Measurements from ENCODE around the gene BLNK. TPM values are rescaled to one million over a fixed set of nuclear protein-coding genes. Genes with fewer than 3 reads are reported as not detected.

Gene BLNK
- total RNA-seq, 5 donors from 2014 or later (not counting 1 experiment from before 2014, with no cell fraction given), result 1.3 to 8.2 (median 1.7) TPM

GRCh38 chr10:96299383-96299782 is 28.0 kb upstream of the BLNK start:
- peak overlapping the region in 1 of 2 donors; percentile 27 for H3K4me3 ChIP-seq (ENCODE audit: control insufficient read depth in 1 of 2, extremely low read depth in 1 of 2, low read length in 1 of 2)

DNA sequence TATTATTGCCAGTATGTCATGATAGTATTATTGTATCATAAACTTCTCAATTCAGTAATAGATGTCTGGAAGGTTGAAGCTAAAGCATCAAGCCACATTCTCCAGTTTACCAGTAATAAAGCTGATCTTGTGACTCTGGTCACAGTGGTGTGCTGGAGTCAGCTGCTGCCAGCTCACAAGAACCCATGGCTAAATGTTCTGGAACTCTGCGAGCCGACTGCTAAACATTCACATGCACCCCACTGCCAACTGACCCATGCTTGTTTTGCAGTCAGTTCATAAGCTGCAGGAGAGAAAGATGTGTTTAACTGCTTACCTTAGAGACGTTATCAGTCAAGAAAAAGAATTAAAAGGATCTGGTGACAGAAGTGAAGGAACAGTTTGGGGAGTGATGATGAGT is 27.0 kb upstream of the BLNK start:
- Mint-ChIP-seq H3K9me3 (no peaks in the 10 kb centered on the region), H3K36me3 (no peaks in the 10 kb centered on the region), H3K27me3 (peaks cover 0 to 30% of the 10 kb centered on the region in 2 donors), H3K4me1 (peaks cover 51 to 71% (median 55%) of the 10 kb centered on the region in 3 donors), H3K27ac (peak overlapping the region; percentile 92 to 98), H3K4me3 (peak overlapping the region in 1 of 3 donors; percentile 62)
- ChIA-PET CTCF (interaction anchor here in 1 of 2 donors (1.1 kb wide), 1 partner anchor 41 kb away, joined by 4 read pairs; no protein-coding TSS in a partner anchor), POLR2A (no interaction called here)
- Histone ChIP-seq H3K4me1 (ENCODE audit: control insufficient read depth in 1 of 2, extremely low read depth in 1 of 2, insufficient read depth in 2 of 2, low read length in 2 of 2) (peaks cover 13 to 21% of the 10 kb centered on the region in 2 experiments), H3K27me3 (replicated peaks in 1 of 2; ENCODE audit: control insufficient read depth in 2 of 2, extremely low read depth in 1 of 2, insufficient read depth in 2 of 2, low read length in 1 of 2) (peaks cover 0 to 4% of the 10 kb centered on the region in 2 experiments), H3K9me3 (no peaks in the 10 kb centered on the region), H3K36me3 (ENCODE audit: control insufficient read depth in 2 of 2, extremely low read depth in 1 of 2, insufficient read depth in 1 of 2, low read length in 1 of 2) (no peaks in the 10 kb centered on the region), H3K27ac (ENCODE audit: low read length) (peak overlapping the region; percentile 55), H3K4me3 (ENCODE audit: control insufficient read depth in 1 of 2, extremely low read depth in 1 of 2, low read length in 1 of 2) (no peak overlapping the region)
- WGBS (ENCODE audit: insufficient coverage), result 80% methylated on average over 3 of the region's 3 CpGs
- ATAC-seq (replicated peaks in 1 of 4), result no peak
- DNase-seq, result no peak

More at GRCh38 chr10:96299383-96299782, 28.0 kb upstream of the BLNK start:
- DNase-seq, result peak in 32 of 35 experiments; percentile 4 to 72 (median 39)
- H3K4me1 Mint-ChIP-seq, result peaks cover 56 to 81% (median 59%) of the 10 kb centered on the region in 3 donors
- Histone ChIP-seq H3K9me3 (no peaks in the 10 kb centered on the region), H3K27ac (ENCODE audit: low read length) (peak overlapping the region; percentile 55), H3K4me1 (ENCODE audit: control insufficient read depth in 1 of 2, extremely low read depth in 1 of 2, insufficient read depth in 2 of 2, low read length in 2 of 2) (peaks cover 13 to 21% of the 10 kb centered on the region in 2 experiments), H3K36me3 (ENCODE audit: control insufficient read depth in 2 of 2, extremely low read depth in 1 of 2, insufficient read depth in 1 of 2, low read length in 1 of 2) (no peaks in the 10 kb centered on the region), H3K27me3 (replicated peaks in 1 of 2; ENCODE audit: control insufficient read depth in 2 of 2, extremely low read depth in 1 of 2, insufficient read depth in 2 of 2, low read length in 1 of 2) (peaks cover 0 to 8% of the 10 kb centered on the region in 2 experiments)
- no CpG with 5 or more reads among the region's 5 CpGs for WGBS (ENCODE audit: insufficient coverage)
- no peaks in the 10 kb centered on the region for H3K9me3 Mint-ChIP-seq
- POLR2A ChIA-PET, result interaction anchor here in 1 of 2 donors (0.6 kb wide), 1 partner anchor 18 kb away, joined by 3 read pairs; no protein-coding TSS in a partner anchor
- no peaks in the 10 kb centered on the region for H3K36me3 Mint-ChIP-seq
- peak; percentile 85 to 96 (median 92) for ATAC-seq (replicated peaks in 1 of 4)
- peaks cover 0 to 35% of the 10 kb centered on the region in 2 donors for H3K27me3 Mint-ChIP-seq
- H3K4me3 Mint-ChIP-seq, result peak overlapping the region; percentile 35 to 62 (median 35)
- CTCF ChIA-PET, result interaction anchor here (0.5 to 1.2 kb wide), 4 partner anchors 16 to 76 kb away, joined by 3 to 8 read pairs (median 4); no protein-coding TSS in a partner anchor
- H3K27ac Mint-ChIP-seq, result peak overlapping the region; percentile 92 to 98

DNA sequence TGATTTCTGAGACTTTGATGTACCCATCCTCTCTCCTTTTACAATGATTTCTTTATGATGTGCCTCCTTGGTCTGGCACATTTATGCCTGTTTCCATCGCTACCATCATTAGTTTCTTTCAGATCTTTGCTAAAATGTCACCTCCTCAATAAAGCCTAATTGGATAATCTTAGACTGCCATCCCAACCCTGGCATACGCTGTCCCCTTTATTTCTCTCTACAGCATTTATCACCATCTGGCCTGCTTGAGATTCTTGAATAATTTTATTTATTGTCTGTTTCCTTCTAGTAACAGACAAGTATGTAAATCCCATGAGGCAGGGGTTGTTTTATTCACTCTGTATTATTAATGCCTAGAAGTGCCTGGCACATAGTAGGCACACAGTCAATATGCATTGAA is 26.1 kb upstream of the BLNK start:
- Histone ChIP-seq H3K27ac (ENCODE audit: low read length) (peak overlapping the region; percentile 18), H3K4me1 (ENCODE audit: control insufficient read depth in 1 of 2, extremely low read depth in 1 of 2, insufficient read depth in 2 of 2, low read length in 2 of 2) (peaks cover 13 to 21% of the 10 kb centered on the region in 2 experiments), H3K36me3 (ENCODE audit: control insufficient read depth in 2 of 2, extremely low read depth in 1 of 2, insufficient read depth in 1 of 2, low read length in 1 of 2) (no peaks in the 10 kb centered on the region), H3K4me3 (ENCODE audit: control insufficient read depth in 1 of 2, extremely low read depth in 1 of 2, low read length in 1 of 2) (no peak overlapping the region), H3K27me3 (replicated peaks in 1 of 2; ENCODE audit: control insufficient read depth in 2 of 2, extremely low read depth in 1 of 2, insufficient read depth in 2 of 2, low read length in 1 of 2) (peaks cover 0 to 4% of the 10 kb centered on the region in 2 experiments), H3K9me3 (no peaks in the 10 kb centered on the region)
- H3K36me3 Mint-ChIP-seq, result no peaks in the 10 kb centered on the region
- 90% methylated on average over 1 of the region's 2 CpGs for WGBS (ENCODE audit: insufficient coverage)
- H3K4me3 Mint-ChIP-seq, result peak overlapping the region in 1 of 3 donors; percentile 62
- H3K27me3 Mint-ChIP-seq, result peaks cover 0 to 29% of the 10 kb centered on the region in 2 donors
- ChIA-PET CTCF (no interaction called here), POLR2A (no interaction called here)
- no peaks in the 10 kb centered on the region for H3K9me3 Mint-ChIP-seq
- no peak for ATAC-seq (replicated peaks in 1 of 4)
- peaks cover 51 to 65% (median 56%) of the 10 kb centered on the region in 3 donors for H3K4me1 Mint-ChIP-seq
- DNase-seq, result no peak
- H3K27ac Mint-ChIP-seq, result peak overlapping the region; percentile 92 to 98

DNA sequence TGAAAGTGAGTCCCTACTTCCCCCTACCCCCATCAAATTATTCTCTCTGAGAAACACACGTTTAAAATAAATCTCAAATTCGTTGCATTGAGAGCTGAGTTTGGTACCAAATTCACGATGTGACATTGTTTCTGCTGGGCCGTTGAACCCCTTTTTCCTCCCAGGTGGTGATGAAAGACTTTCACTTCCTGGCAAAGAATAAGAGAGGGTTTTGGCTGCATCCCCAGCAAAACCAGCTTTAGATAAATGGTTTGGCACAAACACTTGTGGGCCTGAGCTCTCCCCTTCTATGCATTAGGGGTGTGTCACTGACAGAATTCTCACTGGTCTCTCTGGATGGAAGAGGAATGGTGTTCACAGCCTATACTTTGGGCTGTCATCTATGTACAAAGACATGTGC is 24.1 kb upstream of the BLNK start:
- no peaks in the 10 kb centered on the region for H3K36me3 Mint-ChIP-seq
- H3K27ac Mint-ChIP-seq, result peak overlapping the region; percentile 24 to 48
- DNase-seq (no peak), ATAC-seq (replicated peaks in 1 of 4) (no peak)
- Histone ChIP-seq H3K4me3 (ENCODE audit: control insufficient read depth in 1 of 2, extremely low read depth in 1 of 2, low read length in 1 of 2) (no peak overlapping the region), H3K4me1 (ENCODE audit: control insufficient read depth in 1 of 2, extremely low read depth in 1 of 2, insufficient read depth in 2 of 2, low read length in 2 of 2) (peaks cover 9 to 19% of the 10 kb centered on the region in 2 experiments), H3K27ac (ENCODE audit: low read length) (no peak overlapping the region), H3K36me3 (ENCODE audit: control insufficient read depth in 2 of 2, extremely low read depth in 1 of 2, insufficient read depth in 1 of 2, low read length in 1 of 2) (no peaks in the 10 kb centered on the region), H3K9me3 (no peaks in the 10 kb centered on the region), H3K27me3 (replicated peaks in 1 of 2; ENCODE audit: control insufficient read depth in 2 of 2, extremely low read depth in 1 of 2, insufficient read depth in 2 of 2, low read length in 1 of 2) (peaks cover 0 to 4% of the 10 kb centered on the region in 2 experiments)
- H3K9me3 Mint-ChIP-seq, result no peaks in the 10 kb centered on the region
- H3K4me1 Mint-ChIP-seq, result peaks cover 41 to 54% (median 46%) of the 10 kb centered on the region in 3 donors
- ChIA-PET CTCF (interaction anchor here (0.5 to 4.3 kb wide), 6 partner anchors 66 to 282 kb away, joined by 3 to 21 read pairs (median 4); no protein-coding TSS in a partner anchor), POLR2A (no interaction called here)
- H3K27me3 Mint-ChIP-seq, result peaks cover 0 to 21% of the 10 kb centered on the region in 2 donors
- H3K4me3 Mint-ChIP-seq, result peak overlapping the region in 1 of 3 donors; percentile 29
- WGBS (ENCODE audit: insufficient coverage), result 10% methylated on average over 2 of the region's 4 CpGs

- no peaks in the 10 kb centered on the region for H3K9me3 Mint-ChIP-seq
- no peaks in the 10 kb centered on the region for H3K36me3 Mint-ChIP-seq
- peaks cover 23 to 35% (median 27%) of the 10 kb centered on the region in 3 donors for H3K4me1 Mint-ChIP-seq
- no peak overlapping the region for H3K4me3 Mint-ChIP-seq
- Histone ChIP-seq H3K4me1 (ENCODE audit: control insufficient read depth in 1 of 2, extremely low read depth in 1 of 2, insufficient read depth in 2 of 2, low read length in 2 of 2) (peaks cover 2 to 8% of the 10 kb centered on the region in 2 experiments), H3K27me3 (replicated peaks in 1 of 2; ENCODE audit: control insufficient read depth in 2 of 2, extremely low read depth in 1 of 2, insufficient read depth in 2 of 2, low read length in 1 of 2) (peaks cover 0 to 4% of the 10 kb centered on the region in 2 experiments), H3K4me3 (ENCODE audit: control insufficient read depth in 1 of 2, extremely low read depth in 1 of 2, low read length in 1 of 2) (no peak overlapping the region), H3K36me3 (ENCODE audit: control insufficient read depth in 2 of 2, extremely low read depth in 1 of 2, insufficient read depth in 1 of 2, low read length in 1 of 2) (no peaks in the 10 kb centered on the region), H3K9me3 (no peaks in the 10 kb centered on the region), H3K27ac (ENCODE audit: low read length) (no peak overlapping the region)
- WGBS (ENCODE audit: insufficient coverage), result 55% methylated on average over 5 of the region's 7 CpGs
- ChIA-PET CTCF (interaction anchor here (0.8 to 4.6 kb wide), 9 partner anchors 9 to 599 kb away, joined by 3 to 34 read pairs (median 4); no protein-coding TSS in a partner anchor), POLR2A (no interaction called here)
- DNase-seq (peak in 4 of 35 experiments; percentile 4 to 44 (median 16)), ATAC-seq (replicated peaks in 1 of 4) (peak in 2 of 4 experiments; percentile 60 to 68)
- H3K27me3 Mint-ChIP-seq, result peaks cover 0 to 13% of the 10 kb centered on the region in 2 donors
- peak overlapping the region in 1 of 2 donors; percentile 30 for H3K27ac Mint-ChIP-seq
These were observed 21.9 kb upstream of the BLNK start for GRCh38 chr10:96292971-96293920.
